ES-I3 (cell line): Measurements from ENCODE around the gene EDN2.

Experiments used
- H3K36me3 ChIP-seq: 2 replicates; pipeline ENCODE4 v1.6.1; 2013; ENCODE audit warnings: mild to moderate bottlenecking, low read length, control low read depth, moderate library complexity; ENCODE audit not compliant: insufficient read depth
- H3K4me1 ChIP-seq: 2 replicates; pipeline ENCODE4 v1.6.1; 2013; ENCODE audit warnings: mild to moderate bottlenecking, control low read depth, low read length; ENCODE audit not compliant: insufficient read depth
- H3K9ac ChIP-seq: 2 replicates; pipeline ENCODE4 v1.6.1; 2013; ENCODE audit warnings: low read depth, mild to moderate bottlenecking, low read length, moderate library complexity
- H3K9me3 ChIP-seq: 2 replicates; pipeline ENCODE4 v1.6.1; 2013; ENCODE audit warnings: mild to moderate bottlenecking, low read length, moderate library complexity; ENCODE audit not compliant: control insufficient read depth, insufficient read depth

Gene EDN2

DNA sequence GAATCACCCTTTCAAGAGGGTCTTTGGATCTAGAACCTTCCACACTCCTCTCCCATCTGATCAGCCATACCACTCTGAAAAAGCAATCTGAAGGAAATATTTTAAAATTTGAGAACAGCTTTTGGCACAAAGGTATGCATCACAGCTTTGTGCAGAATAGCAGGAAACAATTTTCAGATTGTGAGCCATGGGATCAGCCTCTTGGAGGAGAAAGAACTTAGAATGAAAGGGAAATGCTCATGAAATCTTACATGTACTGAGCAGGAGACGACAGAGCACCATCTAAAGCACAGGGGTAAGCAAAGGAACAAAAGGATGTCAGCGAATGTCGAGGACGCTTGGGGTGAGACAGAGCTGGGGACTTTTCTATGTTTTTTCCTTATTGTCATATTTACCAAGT, 54.4 kb downstream of the EDN2 start:
- Histone ChIP-seq H3K4me1 (peaks cover 9% of the 10 kb centered on the region; the same call in 1 of the 2 replicates), H3K9ac (no peak overlapping the region), H3K36me3 (no peaks in the 10 kb centered on the region), H3K9me3 (no peaks in the 10 kb centered on the region)

- no peaks in the 10 kb centered on the region for H3K36me3 ChIP-seq
- H3K9me3 ChIP-seq: no peaks in the 10 kb centered on the region
- H3K9ac ChIP-seq: no peak overlapping the region
- H3K4me1 ChIP-seq: peaks cover 9% of the 10 kb centered on the region; the same call in 1 of the 2 replicates
Measured at GRCh38 chr1:41429641-41430035, 54.8 kb downstream of the EDN2 start.
